Breast epithelium (tissue), 4 donors: ENCODE data around the gene ACACB. TPM values are rescaled to one million over a fixed set of nuclear protein-coding genes. Genes with fewer than 3 reads are reported as not detected.
A peak's percentile ranks its signal among the peaks of the same experiment; 100 is the strongest.

Experiments used
- DNase-seq, 2 donors: peaks; one replicate each; pipeline ENCODE4 v3.0.0-alpha.2; 2019; ENCODE audit warnings: low spot score in 2 of 2
- H3K27ac ChIP-seq, 2 donors: fragments of 200-600 bp; sonication (generic) in 1 of 2; one replicate each; pipeline ENCODE4 v1.5.1; 2016 to 2019; ENCODE audit warnings: mild to moderate bottlenecking in 1 of 2
- H3K27me3 ChIP-seq, 2 donors: fragments of 200-600 bp; sonication (generic) in 1 of 2; one replicate each; pipeline versions ENCODE4 v1.5.1 to v1.6.0; 2017 to 2019; ENCODE audit warnings: control low read depth in 1 of 2, mild to moderate bottlenecking in 1 of 2
- H3K36me3 ChIP-seq: fragments of 200-600 bp; one replicate; pipeline ENCODE4 v1.5.1; 2019
- H3K4me1 ChIP-seq, 2 donors: fragments of 200-600 bp; sonication (generic); one replicate each; pipeline ENCODE4 v1.5.1; 2016 to 2019; ENCODE audit warnings: control low read depth in 1 of 2
- H3K4me3 ChIP-seq, 3 donors: fragments of 200-600 bp; sonication (generic); 1 replicate in 2 of 3; 2 replicates in 1 of 3; pipeline ENCODE4 v1.5.1; 2016 to 2019; ENCODE audit warnings: mild to moderate bottlenecking in 3 of 3, moderate library complexity in 2 of 3
- H3K9me3 ChIP-seq, 2 donors: fragments of 200-600 bp; sonication (generic) in 1 of 2; one replicate each; pipeline ENCODE4 v1.5.1; 2016 to 2019; ENCODE audit warnings: control low read depth in 1 of 2
- CTCF ChIP-seq, 3 donors: fragments of 450-650 bp; IDR thresholded peaks; one replicate each; pipeline ENCODE4 v1.5.1; 2016 to 2017; ENCODE audit warnings: antibody characterized with exemption in 3 of 3, mild to moderate bottlenecking in 3 of 3, moderate library complexity in 3 of 3
- POLR2A ChIP-seq: fragments of 450-650 bp; IDR thresholded peaks from one replicate; pipeline ENCODE4 v1.6.1; 2016; ENCODE audit warnings: antibody characterized with exemption, mild to moderate bottlenecking, moderate library complexity
- POLR2AphosphoS5 ChIP-seq, 3 donors: sonication (generic); formaldehyde crosslinking; IDR thresholded peaks; one replicate each; pipeline ENCODE4 v1.6.1; 2017; ENCODE audit warnings: antibody characterized with exemption in 3 of 3
- intact Hi-C: fragments of 100-400 bp; cut with DNase I; formaldehyde crosslinking; loops from one replicate; pipeline ENCODE4 v1.15.1; 2023; ENCODE audit warnings: low total_unique reads
- total RNA-seq, 3 donors: library from RNA; depleted of rRNA; stranded (reverse); fragments of >200 nt; gene quantifications; one replicate each; pipeline ENCODE4 v1.1.0, GENCODE V29; 2016

The ACACB gene
- total RNA-seq, 3 donors from 2014 or later, result 223 to 957 (median 301) TPM

GRCh38 chr12:109130297-109131153 lies 14.1 kb downstream of the ACACB start:
- intact Hi-C loops, result no loop called here
- Histone ChIP-seq H3K9me3 (no peaks in the 10 kb centered on the region), H3K27me3 (no peaks in the 10 kb centered on the region), H3K4me3 (no peak overlapping the region), H3K36me3 (no peaks in the 10 kb centered on the region), H3K27ac (no peak overlapping the region), H3K4me1 (peaks cover 0 to 6% of the 10 kb centered on the region in 2 donors)
- TF ChIP-seq CTCF (IDR thresholded peaks at IDR 0.05) (no peak), POLR2AphosphoS5 (IDR thresholded peaks at IDR 0.05) (no peak), POLR2A (no peak)
- no peak for DNase-seq

GRCh38 chr12:109131154-109132050 lies 15.0 kb downstream of the ACACB start:
- intact Hi-C loops, result no loop called here
- H3K9me3 ChIP-seq, result no peaks in the 10 kb centered on the region
- DNase-seq, result no peak
- TF ChIP-seq POLR2A (no peak), CTCF (IDR thresholded peaks at IDR 0.05) (no peak), POLR2AphosphoS5 (IDR thresholded peaks at IDR 0.05) (no peak)
- no peak overlapping the region for H3K4me3 ChIP-seq
- H3K27me3 ChIP-seq, result no peaks in the 10 kb centered on the region
- peak overlapping the region in 1 of 2 donors; percentile 23 for H3K27ac ChIP-seq
- H3K36me3 ChIP-seq, result no peaks in the 10 kb centered on the region
- H3K4me1 ChIP-seq, result peaks cover 0 to 6% of the 10 kb centered on the region in 2 donors

- H3K4me1 ChIP-seq, result peaks cover 0 to 6% of the 10 kb centered on the region in 2 donors
- no peak overlapping the region for H3K4me3 ChIP-seq
- DNase-seq, result no peak
- TF ChIP-seq POLR2AphosphoS5 (IDR thresholded peaks at IDR 0.05), result peak in 2 of 3 donors; percentile 34 to 67
- no peak for TF ChIP-seq POLR2A
- peak in 2 of 3 donors; percentile 23 to 44 for TF ChIP-seq CTCF (IDR thresholded peaks at IDR 0.05)
- intact Hi-C loops, result no loop called here
- no peaks in the 10 kb centered on the region for H3K9me3 ChIP-seq
- H3K27me3 ChIP-seq, result no peaks in the 10 kb centered on the region
- peak overlapping the region; percentile 51 to 71 for H3K27ac ChIP-seq
- H3K36me3 ChIP-seq, result no peaks in the 10 kb centered on the region
Observed at GRCh38 chr12:109134186-109134917, 18.0 kb downstream of the ACACB start.

GRCh38 chr12:109137055-109137454 lies 20.7 kb downstream of the ACACB start:
- TF ChIP-seq POLR2AphosphoS5 (IDR thresholded peaks at IDR 0.05) (peak in 1 of 3 donors; percentile 42), POLR2A (no peak), CTCF (IDR thresholded peaks at IDR 0.05) (no peak)
- Histone ChIP-seq H3K27me3 (no peaks in the 10 kb centered on the region), H3K4me1 (peaks cover 0 to 6% of the 10 kb centered on the region in 2 donors), H3K4me3 (no peak overlapping the region), H3K9me3 (no peaks in the 10 kb centered on the region), H3K36me3 (no peaks in the 10 kb centered on the region), H3K27ac (peak overlapping the region; percentile 57 to 81)
- no peak for DNase-seq
- intact Hi-C loops, result no loop called here
